Germinal center (tissue), 1 donor: Measurements from ENCODE around the gene LMTK3.
A peak's percentile ranks its signal among the peaks of the same experiment; 100 is the strongest.

Source experiments
- DNase-seq: peaks from one replicate; pipeline ENCODE4 v3.0.0; 2012; ENCODE audit warnings: mixed read lengths, low spot score

LMTK3 gene

GRCh38 chr19:48446579-48446978, 65.1 kb downstream of the LMTK3 start:
- DNase-seq: no peak

GRCh38 chr19:48445606-48446481, 65.8 kb downstream of the LMTK3 start, which contains the start of gene GRWD1:
Gene GRWD1, plus strand, starts transcription at chr19:48445983. Its CDS starts 23 bp downstream, at chr19:48446006.
- peak; percentile 92 for DNase-seq

- DNase-seq: no peak
Observed at GRCh38 chr19:48445256-48445605, 66.4 kb downstream of the LMTK3 start.

- DNase-seq: no peak
Observed at GRCh38 chr19:48444936-48445200, 66.8 kb downstream of the LMTK3 start.

- no peak for DNase-seq
Observed at GRCh38 chr19:48444129-48444935, 67.3 kb downstream of the LMTK3 start.

DNA sequence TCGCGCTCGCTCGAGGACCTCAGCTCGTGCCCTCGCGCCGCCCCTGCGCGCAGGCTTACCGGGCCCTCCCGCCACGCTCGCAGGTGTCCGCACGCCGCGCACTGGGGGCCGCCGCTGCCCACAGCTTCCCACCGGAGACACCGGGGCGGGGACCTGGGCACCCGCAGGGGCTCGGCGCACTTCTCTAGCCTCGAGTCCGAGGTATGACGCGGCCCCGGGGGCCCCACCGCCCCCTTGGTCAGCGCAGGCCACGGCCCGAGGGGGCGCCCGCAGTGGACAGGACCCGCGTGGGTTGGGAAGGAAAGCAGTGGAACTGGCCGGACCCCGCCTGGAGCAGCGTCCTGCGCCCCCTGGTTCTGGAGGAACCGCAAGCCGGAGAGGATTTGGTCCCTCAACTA, 67.9 kb downstream of the LMTK3 start:
- DNase-seq: no peak

DNA sequence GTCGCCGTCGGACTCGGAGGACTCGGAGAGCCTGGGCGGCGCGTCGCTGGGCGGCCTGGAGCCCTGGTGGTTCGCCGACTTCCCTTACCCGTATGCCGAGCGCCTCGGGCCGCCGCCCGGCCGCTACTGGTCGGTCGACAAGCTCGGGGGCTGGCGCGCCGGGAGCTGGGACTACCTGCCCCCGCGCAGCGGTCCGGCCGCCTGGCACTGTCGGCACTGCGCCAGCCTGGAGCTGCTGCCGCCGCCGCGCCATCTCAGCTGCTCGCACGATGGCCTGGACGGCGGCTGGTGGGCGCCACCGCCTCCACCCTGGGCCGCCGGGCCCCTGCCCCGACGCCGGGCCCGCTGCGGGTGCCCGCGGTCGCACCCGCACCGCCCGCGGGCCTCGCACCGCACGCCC, 68.4 kb downstream of the LMTK3 start:
- DNase-seq: no peak

- DNase-seq: no peak
Observed at GRCh38 chr19:48442116-48443035, 69.3 kb downstream of the LMTK3 start.

DNA sequence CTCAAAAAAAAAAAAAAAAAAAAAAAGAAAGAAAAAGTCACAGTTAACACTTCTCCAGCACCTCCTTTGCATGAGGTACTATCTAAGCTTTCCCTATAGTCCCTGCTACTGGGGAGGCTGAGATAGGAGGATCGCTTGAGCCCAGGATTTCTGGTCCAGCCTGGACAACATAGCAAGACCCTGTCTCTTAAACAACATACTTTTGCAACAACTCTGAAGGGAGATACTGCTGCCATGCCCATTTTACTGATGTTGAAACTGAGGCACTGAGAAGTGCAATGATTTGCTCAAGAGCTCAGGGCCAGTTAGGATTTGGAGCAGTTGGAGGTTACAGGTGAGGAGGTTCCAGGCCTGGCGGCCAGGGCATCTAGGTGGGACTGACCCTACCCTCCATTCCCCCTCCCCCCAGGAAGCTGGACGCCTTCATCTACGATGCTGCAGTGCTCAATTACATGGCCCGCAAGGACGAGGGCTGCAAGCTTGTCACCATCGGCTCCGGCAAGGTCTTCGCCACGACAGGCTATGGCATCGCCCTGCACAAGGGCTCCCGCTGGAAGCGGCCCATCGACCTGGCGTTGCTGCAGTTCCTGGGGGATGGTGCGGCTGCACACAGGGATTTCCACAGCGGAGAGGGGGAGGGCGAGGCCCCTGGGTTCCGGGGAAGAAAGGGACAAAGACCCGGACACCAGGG, 70.1 kb downstream of the LMTK3 start:
- no peak for DNase-seq

GRCh38 chr19:48436586-48436985, 75.0 kb downstream of the LMTK3 start:
- no peak for DNase-seq
